SW480 (cell line): Measurements from ENCODE around the gene NRXN2.
"Not testable (repeated sequence)": the region's sequence is repeated elsewhere in the genome, so short reads cannot be mapped to it uniquely, and the experiment has no call there.

Source experiments
- DNase-seq: peaks from one replicate; pipeline ENCODE4 v3.0.0-alpha.2; 2016; ENCODE audit warnings: low spot score

Gene NRXN2

GRCh38 chr11:64564947-64565889 is 157.8 kb downstream of the NRXN2 start:
- no peak for DNase-seq

GRCh38 chr11:64564419-64564818 is 158.6 kb downstream of the NRXN2 start:
- no peak for DNase-seq

- no peak for DNase-seq
Measured at GRCh38 chr11:64563966-64564365, 159.0 kb downstream of the NRXN2 start.

- no peak for DNase-seq
Measured at GRCh38 chr11:64562723-64563351, 160.2 kb downstream of the NRXN2 start.

- DNase-seq: no peak
Measured at GRCh38 chr11:64561984-64562722, 160.8 kb downstream of the NRXN2 start.

- not testable (repeated sequence) for DNase-seq
Measured at GRCh38 chr11:64561429-64561828, 161.6 kb downstream of the NRXN2 start.

- no peak for DNase-seq
Measured at GRCh38 chr11:64560941-64561340, 162.1 kb downstream of the NRXN2 start.

GRCh38 chr11:64560139-64560771 is 162.7 kb downstream of the NRXN2 start:
- no peak for DNase-seq

GRCh38 chr11:64559351-64560138 is 163.5 kb downstream of the NRXN2 start:
- DNase-seq: no peak

- DNase-seq: no peak
Measured at GRCh38 chr11:64558869-64559268, 164.1 kb downstream of the NRXN2 start.

- DNase-seq: no peak
Measured at GRCh38 chr11:64558065-64558745, 164.8 kb downstream of the NRXN2 start.

- DNase-seq: no peak
Measured at GRCh38 chr11:64556721-64557250, 166.2 kb downstream of the NRXN2 start.
